GM23248 (cell line): ENCODE measurements around the gene CTCF.

Source experiments
- EZH2 ChIP-seq: fragments of 200-600 bp; sonication (generic); IDR thresholded peaks from 2 replicates; pipeline ENCODE4 v1.6.1; 2018; ENCODE audit warnings: antibody characterized with exemption, mild to moderate bottlenecking; ENCODE audit not compliant: insufficient read depth, poor library complexity, severe bottlenecking
- EZH2phosphoT487 ChIP-seq: fragments of 200-600 bp; sonication (generic); IDR thresholded peaks from 2 replicates; pipeline ENCODE4 v1.6.1; 2018; ENCODE audit warnings: antibody characterized with exemption, moderate library complexity, mild to moderate bottlenecking, low read depth; ENCODE audit not compliant: insufficient read depth

DNA sequence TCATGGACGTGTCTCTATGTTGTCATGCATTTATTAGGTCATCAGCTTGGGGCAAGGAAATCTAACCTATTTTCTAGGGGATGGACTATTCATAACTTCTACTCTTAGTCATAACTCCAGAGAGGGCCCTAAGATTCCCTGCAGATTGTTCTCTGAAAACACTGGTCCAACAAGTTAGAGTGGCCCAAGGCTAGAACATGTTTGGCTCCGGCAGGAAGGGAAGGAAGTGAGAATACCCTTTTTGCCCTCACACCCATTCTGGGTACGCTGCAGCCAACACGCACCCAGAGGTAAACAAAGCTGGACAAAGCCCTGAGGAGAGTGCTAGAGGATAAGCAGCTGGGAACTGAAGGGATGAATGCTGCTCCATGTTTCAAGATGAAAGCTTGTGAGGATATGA lies 114.2 kb downstream of the CTCF start:
- TF ChIP-seq EZH2phosphoT487, result no peak
- TF ChIP-seq EZH2, result no peak
